Measurements from ENCODE around the gene LPAR3. TPM values are rescaled to one million over a fixed set of nuclear protein-coding genes. Genes with fewer than 3 reads are reported as not detected.
"Not testable (repeated sequence)": the region's sequence is repeated elsewhere in the genome, so short reads cannot be mapped to it uniquely, and the experiment has no call there.

LPAR3 gene
- total RNA-seq, 1 experiment from 2014 or later = not detected

- DNase-seq (ENCODE audit: low spot score) = not testable (repeated sequence)
Observed at GRCh38 chr1:84902727-84903126, 9.7 kb upstream of the LPAR3 start.

DNA sequence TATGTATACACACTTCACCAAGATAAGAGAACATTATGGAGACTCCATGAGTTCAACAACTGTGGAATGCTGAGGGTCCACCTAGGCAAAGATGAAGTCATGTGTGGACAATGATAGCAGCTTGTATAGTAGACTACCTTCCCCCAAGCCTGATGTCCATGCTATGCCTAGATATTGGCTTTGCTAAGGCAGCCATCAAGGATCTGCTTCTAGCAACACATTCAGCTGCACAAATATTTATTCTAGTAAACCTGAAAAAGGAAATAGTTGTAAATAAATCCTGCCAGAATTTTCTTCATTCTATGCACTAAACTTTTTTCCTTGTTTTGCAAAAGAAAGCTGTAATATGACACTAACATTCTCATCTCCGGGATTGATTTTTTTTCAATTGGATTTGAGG, 7.0 kb upstream of the LPAR3 start:
- DNase-seq (ENCODE audit: low spot score) = no peak

- DNase-seq (ENCODE audit: low spot score) = no peak
Observed at GRCh38 chr1:84896279-84896678, 3.3 kb upstream of the LPAR3 start.

DNA sequence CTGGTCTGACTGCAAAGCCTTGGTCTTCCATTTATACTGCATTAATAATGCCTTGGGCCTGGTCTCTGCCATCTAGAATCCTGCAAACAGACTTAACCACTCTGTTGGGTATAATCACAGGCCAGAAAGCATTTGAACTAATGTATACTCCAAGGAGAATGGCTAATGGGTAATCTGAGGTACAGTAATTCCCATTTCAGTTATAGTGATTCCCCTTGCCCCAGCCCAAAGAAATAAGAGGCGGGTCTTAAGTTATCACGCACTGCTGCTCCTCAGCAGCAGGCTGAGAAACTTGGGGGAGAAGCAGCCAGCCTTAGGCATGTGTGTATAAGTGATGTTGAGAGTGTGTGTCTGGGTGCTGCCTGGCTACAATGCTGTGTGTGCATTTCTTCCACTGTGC, 2.4 kb downstream of the LPAR3 start:
- no peak for DNase-seq (ENCODE audit: low spot score)

DNA sequence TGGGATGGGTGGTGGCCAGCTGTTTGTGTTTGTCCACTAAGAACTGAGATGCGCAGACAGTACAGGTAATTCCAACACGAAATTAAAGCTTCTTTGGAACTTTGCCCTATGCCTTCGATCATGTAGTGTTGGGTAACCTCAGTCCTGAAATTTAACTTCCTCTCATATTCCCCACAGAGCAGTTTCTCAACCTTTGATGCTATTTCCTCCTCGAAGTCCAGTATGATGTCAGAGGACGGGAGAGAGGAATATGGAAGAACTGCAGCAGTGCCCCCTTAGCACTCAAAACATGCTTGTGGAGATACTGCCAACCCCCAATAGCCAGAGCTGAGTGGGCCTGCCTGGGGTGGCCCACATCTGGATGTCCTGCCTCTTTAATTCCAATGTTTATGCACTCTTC, 3.6 kb downstream of the LPAR3 start:
- DNase-seq (ENCODE audit: low spot score) = no peak

- no peak for DNase-seq (ENCODE audit: low spot score)
Observed at GRCh38 chr1:84888753-84889152, 4.3 kb downstream of the LPAR3 start.

DNA sequence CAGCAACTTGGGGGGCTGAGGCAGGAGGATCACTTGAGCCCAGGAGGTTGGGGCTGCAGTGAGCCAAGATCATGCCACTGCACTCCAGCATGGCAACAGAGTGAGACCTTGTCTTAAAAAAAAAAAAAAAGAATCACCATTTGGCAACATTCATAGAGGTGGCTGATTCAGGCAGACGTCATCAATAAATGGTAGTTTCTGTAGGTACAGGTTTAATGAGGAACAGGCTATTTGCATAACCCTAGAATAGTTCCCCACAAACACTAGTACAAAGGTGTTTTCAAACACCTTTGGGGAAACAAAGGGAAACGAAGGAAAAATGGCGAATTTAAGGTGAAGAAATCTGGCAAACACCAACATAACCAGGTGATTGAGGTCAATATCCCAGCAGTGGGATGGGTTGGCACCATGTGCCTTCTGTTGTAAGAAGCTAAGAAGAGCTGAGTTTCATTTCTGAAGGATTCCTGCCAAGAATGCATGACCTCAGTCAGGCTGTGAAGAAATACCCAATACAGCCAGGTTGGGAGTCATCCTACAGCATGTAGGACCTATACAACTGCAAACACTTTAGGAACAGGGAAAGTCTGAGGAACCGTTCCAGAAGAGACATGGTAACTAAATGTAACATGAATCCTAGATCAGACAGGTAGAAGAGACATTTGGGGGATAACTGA, 5.6 kb downstream of the LPAR3 start:
- DNase-seq (ENCODE audit: low spot score) = no peak

GRCh38 chr1:84885469-84885868, 7.5 kb downstream of the LPAR3 start:
- DNase-seq (ENCODE audit: low spot score) = no peak

- no peak for DNase-seq (ENCODE audit: low spot score)
Observed at GRCh38 chr1:84884671-84885389, 8.2 kb downstream of the LPAR3 start.

DNA sequence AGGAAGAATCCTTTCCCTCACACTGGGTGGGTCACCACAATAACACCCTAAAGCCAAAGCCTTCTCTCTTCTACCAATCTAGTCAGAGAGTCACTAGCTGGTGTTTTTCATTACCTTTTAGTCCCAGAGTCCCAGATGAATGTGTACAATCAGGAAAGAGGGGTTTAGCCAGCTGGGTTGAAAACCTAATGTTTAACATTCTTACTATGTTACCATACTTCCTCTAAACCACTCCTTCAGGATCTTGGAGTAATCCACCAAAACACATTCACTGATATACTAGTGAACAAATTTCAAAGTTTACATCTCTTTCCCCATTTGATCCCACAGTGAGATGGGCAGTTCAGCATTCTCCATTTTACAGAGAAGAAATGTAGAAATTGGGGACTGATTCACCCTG, 9.7 kb downstream of the LPAR3 start:
- no peak for DNase-seq (ENCODE audit: low spot score)

DNA sequence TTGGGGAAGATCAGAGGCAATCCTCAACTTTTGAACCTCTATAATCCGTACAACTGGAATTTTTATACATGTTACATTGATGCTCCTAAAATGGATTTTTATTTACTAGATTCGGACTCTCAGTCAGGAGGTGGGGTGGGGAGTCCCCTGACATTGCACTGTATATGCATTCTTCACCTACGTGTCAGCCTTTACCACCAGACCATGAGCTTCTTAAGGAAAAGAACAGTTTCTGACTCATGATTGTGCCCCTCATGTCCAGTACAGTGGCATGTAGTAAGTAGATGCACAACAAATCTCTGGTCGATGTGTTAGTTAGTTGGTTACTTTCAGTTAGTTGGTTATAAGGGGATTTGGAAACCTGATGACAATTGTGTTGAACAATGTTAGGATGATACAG, 15.4 kb downstream of the LPAR3 start:
- no peak for DNase-seq (ENCODE audit: low spot score)

DNA sequence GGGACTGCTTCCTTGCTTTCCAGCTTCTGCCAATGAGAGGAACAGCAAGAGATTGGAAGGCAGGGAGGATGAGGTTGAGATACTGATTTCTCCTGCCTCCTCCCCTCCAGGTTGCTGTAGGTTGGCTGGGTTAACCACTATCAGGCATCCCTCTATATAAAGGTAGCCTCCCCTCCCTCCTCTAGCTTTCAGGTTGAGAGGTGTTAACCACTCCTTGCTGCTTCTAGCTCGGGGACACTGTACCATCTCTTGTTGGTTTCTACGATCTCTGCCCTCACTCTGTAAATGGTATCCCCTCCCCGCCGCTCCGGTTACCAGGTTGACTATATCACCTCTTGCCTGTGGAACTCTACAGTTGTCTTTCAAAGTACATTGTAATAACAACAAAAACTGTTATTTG, 16.7 kb downstream of the LPAR3 start:
- DNase-seq (ENCODE audit: low spot score) = no peak

DNA sequence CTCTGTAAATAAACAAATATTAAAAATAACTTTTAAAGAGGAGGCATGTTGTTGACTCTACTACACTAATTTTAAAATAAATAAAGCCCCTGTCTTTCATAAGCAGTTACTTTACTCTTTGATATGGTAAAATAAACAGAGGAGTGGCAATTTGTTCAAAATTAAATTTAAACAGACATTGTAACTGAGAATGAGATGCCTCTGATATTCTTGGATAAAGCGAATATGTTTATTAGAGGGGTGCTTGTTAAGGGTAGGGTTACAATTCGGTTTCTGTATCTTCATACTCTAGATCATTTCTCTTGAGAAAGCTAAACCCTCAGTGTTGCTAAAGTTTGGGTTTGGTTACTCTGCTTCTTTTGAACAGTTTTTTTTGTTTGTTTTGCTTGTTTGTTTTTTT, 19.6 kb downstream of the LPAR3 start:
- no peak for DNase-seq (ENCODE audit: low spot score)

GRCh38 chr1:84872696-84873355, 20.2 kb downstream of the LPAR3 start:
- no peak for DNase-seq (ENCODE audit: low spot score)

DNA sequence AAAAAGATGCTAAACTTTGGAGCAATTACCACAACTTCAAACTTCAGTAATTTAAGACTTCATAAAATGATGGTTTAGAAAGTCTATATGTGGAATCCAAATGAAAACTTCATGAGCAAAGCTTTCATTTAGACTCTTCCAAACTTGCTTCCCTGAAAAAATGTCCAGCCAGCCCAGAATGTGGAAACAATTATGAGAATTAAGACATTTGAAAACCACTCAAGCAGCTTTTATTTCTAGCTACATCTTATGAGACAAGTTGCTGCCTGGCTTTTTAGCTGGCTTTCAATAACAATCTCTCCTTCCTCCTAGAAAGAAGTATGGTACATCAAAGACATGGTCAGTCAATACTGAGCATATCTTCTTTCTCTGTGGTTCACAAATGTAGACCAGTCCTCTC, 21.8 kb downstream of the LPAR3 start:
- no peak for DNase-seq (ENCODE audit: low spot score)

DNA sequence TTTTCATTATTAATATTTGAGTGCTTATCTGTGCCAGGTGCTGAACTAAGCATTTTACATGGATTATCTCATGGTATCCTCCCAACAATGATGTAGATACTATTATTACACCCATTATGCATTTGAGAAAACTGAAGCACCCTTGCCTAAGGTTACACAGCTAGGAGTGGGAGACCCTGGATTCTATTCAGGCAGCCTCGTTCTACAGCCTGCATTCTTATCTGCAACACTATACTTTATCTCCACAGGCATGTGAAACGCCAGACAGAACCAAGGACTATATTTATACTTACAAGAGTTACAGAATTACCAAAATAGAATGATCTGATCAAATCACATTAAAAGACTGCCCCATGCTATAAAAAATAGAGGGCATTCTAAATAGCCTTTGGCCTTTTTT, 22.4 kb downstream of the LPAR3 start:
- DNase-seq (ENCODE audit: low spot score) = no peak

GRCh38 chr1:84869720-84870119, 23.3 kb downstream of the LPAR3 start:
- no peak for DNase-seq (ENCODE audit: low spot score)

GRCh38 chr1:84862810-84863251, 30.2 kb downstream of the LPAR3 start:
- DNase-seq (ENCODE audit: low spot score) = no peak

DNA sequence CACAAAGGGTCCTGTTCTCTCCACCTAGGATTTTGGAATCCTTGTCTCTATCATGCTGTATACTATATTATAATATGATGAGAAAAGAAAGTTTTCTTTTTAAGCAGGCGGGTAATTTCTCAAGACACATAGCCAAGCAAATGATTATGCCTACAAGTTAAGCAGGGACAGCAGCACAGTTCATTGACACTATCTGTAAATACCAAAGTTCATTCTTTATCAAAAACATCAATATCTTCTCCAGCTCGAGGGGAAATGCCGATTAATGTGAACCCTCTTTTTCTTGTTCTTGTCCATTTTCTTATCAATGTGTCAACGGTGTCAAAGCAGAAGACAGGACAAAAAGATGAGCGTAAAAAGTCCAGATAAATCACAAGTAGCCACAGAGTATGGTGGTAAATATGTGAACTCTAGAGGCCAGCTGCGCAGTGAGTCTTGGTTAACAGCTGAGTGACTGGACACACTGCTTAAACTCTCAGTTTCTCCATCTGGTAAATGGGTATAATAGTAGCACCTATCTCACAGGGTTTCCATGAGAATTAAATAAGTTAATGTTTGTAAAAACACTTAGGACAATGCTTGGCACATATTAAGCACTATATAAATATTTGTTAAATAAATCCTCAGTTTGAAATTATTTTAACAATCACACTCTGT, 30.9 kb downstream of the LPAR3 start:
- no peak for DNase-seq (ENCODE audit: low spot score)

GRCh38 chr1:84861516-84861915, 31.5 kb downstream of the LPAR3 start:
- DNase-seq (ENCODE audit: low spot score) = no peak

DNA sequence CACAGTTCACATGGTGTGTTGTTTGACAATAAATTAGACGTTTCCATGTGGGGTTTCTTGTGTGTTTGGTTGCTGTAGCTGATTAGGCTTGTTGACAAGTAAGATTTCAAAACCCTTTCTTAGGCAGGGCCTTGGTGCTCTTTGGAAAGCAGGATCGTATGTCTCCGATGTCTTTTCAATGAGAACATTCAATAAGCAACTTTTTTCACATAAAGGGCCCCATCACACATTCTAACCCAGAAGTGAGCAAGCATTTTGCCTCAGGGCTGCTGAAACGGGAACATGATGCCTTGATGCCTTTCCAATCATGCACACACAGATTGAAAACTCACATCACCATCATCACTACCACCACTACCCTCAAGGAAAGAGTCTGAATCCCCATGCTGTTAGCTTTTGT, 33.1 kb downstream of the LPAR3 start:
- no peak for DNase-seq (ENCODE audit: low spot score)

GRCh38 chr1:84857906-84858305, 35.1 kb downstream of the LPAR3 start:
- DNase-seq (ENCODE audit: low spot score) = no peak
